Gastrocnemius medialis (tissue), 4 donors: Measurements from ENCODE around the gene SGCE.

Experiments used
- CTCF ChIP-seq, 5 experiments: fragments of 450-650 bp in 3 of 5; fragments of 200-600 bp in 2 of 5; sonication (generic) in 2 of 5; IDR thresholded peaks in 4 of 5; conservative IDR thresholded peaks in 1 of 5; 1 replicate in 4 of 5; 2 replicates in 1 of 5; pipeline ENCODE4 v1.5.1; 2016 to 2019; ENCODE audit warnings: antibody characterized with exemption in 5 of 5, mild to moderate bottlenecking in 3 of 5, moderate library complexity in 3 of 5
- POLR2A ChIP-seq, 2 donors: fragments of 450-650 bp; IDR thresholded peaks; one replicate each; pipeline ENCODE4 v1.6.1; 2017; ENCODE audit warnings: antibody characterized with exemption in 2 of 2, mild to moderate bottlenecking in 2 of 2, moderate library complexity in 2 of 2

GRCh38 chr7:94679358-94679757, 23.4 kb upstream of the SGCE start:
- TF ChIP-seq CTCF (IDR thresholded peaks at IDR 0.05 in 4 of 5, conservative IDR thresholded peaks at IDR 0.05 in 1 of 5) (no peak), POLR2A (IDR thresholded peaks at IDR 0.05) (no peak)
